CD4-positive, alpha-beta memory T cell (primary cell): ENCODE measurements around the gene DTHD1. TPM values are rescaled to one million over a fixed set of nuclear protein-coding genes. Genes with fewer than 3 reads are reported as not detected.
A peak's percentile ranks its signal among the peaks of the same experiment; 100 is the strongest.

Experiments used
- CTCF ChIA-PET: fragments of 350-600 bp; sonication (Branson Sonifier 250); formaldehyde crosslinking; loops from one replicate; lab custom pipeline; 2021; ENCODE audit warnings: inconsistent platforms; ENCODE audit not compliant: partially characterized antibody; lab: Charles Lee
- POLR2A ChIA-PET: fragments of 350-600 bp; sonication (Branson Sonifier 250); formaldehyde crosslinking; loops from one replicate; lab custom pipeline; 2021; ENCODE audit not compliant: partially characterized antibody; lab: Charles Lee
- DNase-seq, 5 donors: peaks; one replicate each; pipeline versions ENCODE4 v3.0.0 to v3.0.0-alpha.2; 2020 to 2022; ENCODE audit warnings: mixed read lengths in 1 of 5
- H3K27ac ChIP-seq: one replicate; pipeline ENCODE4 v1.7.0; 2013; ENCODE audit warnings: low read depth, low read length
- H3K27me3 ChIP-seq: 2 replicates; pipeline ENCODE4 v1.7.0; 2013; ENCODE audit warnings: mild to moderate bottlenecking, low read length, moderate library complexity; ENCODE audit not compliant: insufficient read depth
- H3K36me3 ChIP-seq: 2 replicates; pipeline ENCODE4 v1.7.0; 2013; ENCODE audit warnings: mild to moderate bottlenecking, low read length, moderate library complexity; ENCODE audit not compliant: insufficient read depth
- H3K4me1 ChIP-seq: 2 replicates; pipeline ENCODE4 v1.7.0; 2013; ENCODE audit warnings: mild to moderate bottlenecking, low read length, moderate library complexity; ENCODE audit not compliant: insufficient read depth
- H3K4me3 ChIP-seq, 2 donors: one replicate each; pipeline ENCODE4 v1.7.0; 2013; ENCODE audit warnings: low read length in 2 of 2, mild to moderate bottlenecking in 1 of 2
- H3K9me3 ChIP-seq, 2 donors: one replicate each; pipeline ENCODE4 v1.7.0; 2013; ENCODE audit warnings: low read length in 2 of 2, control low read depth in 1 of 2; ENCODE audit not compliant: control insufficient read depth in 1 of 2
- H3K27ac Mint-ChIP-seq, 7 donors: one replicate each; pipeline ENCODE4 v1.8.0; 2020 to 2021; ENCODE audit warnings: mixed read lengths in 7 of 7, mild to moderate bottlenecking in 6 of 7, inconsistent platforms in 3 of 7, moderate library complexity in 3 of 7
- H3K27me3 Mint-ChIP-seq, 2 donors: one replicate each; pipeline ENCODE4 v1.8.0; 2020 to 2021; ENCODE audit warnings: mixed read lengths in 2 of 2
- H3K36me3 Mint-ChIP-seq, 2 donors: one replicate each; pipeline ENCODE4 v1.8.0; 2020 to 2021; ENCODE audit warnings: mixed read lengths in 2 of 2, inconsistent platforms in 1 of 2, mild to moderate bottlenecking in 1 of 2
- H3K4me1 Mint-ChIP-seq, 4 donors: one replicate each; pipeline ENCODE4 v1.8.0; 2020 to 2021; ENCODE audit warnings: mixed read lengths in 4 of 4, mild to moderate bottlenecking in 1 of 4
- H3K4me3 Mint-ChIP-seq, 8 donors: one replicate each; pipeline ENCODE4 v1.8.0; 2020 to 2021; ENCODE audit warnings: mixed read lengths in 8 of 8, mild to moderate bottlenecking in 7 of 8, moderate library complexity in 6 of 8, inconsistent platforms in 3 of 8
- H3K9me3 Mint-ChIP-seq, 8 donors: one replicate each; pipeline ENCODE4 v1.8.0; 2020 to 2021; ENCODE audit warnings: mixed read lengths in 8 of 8, mild to moderate bottlenecking in 5 of 8, inconsistent platforms in 3 of 8, moderate library complexity in 1 of 8
- intact Hi-C: fragments of 100-400 bp; cut with micrococcal nuclease; formaldehyde crosslinking; loops from one replicate; pipeline ENCODE4 v1.15.1; 2023
- polyA plus RNA-seq, 2 donors: library from polyadenylated mRNA; unstranded; fragments of 300-500 nt; fragmentation: Illumina TruSeq; gene quantifications; one replicate each; pipeline ENCODE4 v1.2.3, GENCODE V29; 2021
- total RNA-seq, 2 experiments: library from RNA; stranded (reverse); gene quantifications; one replicate each; pipeline ENCODE4 v1.2.3, GENCODE V29; 2021

Gene DTHD1
- total and polyA plus RNA-seq, 4 experiments from 2014 or later, result 0.16 to 1.4 (median 1.2) TPM; not detected in 1

DNA sequence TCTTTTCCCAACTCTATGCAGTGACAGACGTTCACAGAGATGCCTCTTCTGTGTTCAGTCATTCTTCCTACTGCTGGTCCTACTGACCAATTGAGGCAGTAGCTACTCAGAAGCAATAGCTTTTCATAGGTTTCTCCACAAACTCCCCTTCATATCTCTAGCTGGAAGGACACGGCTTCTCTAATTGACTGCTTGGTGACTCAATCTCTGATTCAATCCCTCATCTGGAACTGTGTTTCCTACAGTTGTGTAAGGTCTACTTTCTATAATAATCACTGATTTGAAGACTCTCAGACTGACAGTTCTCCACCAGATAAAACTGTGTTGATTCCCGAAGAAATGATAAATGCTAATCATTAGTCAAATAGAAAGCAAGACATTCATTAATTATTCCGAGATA, 111.5 kb downstream of the DTHD1 start:
- no peak overlapping the region for H3K4me3 Mint-ChIP-seq
- peak overlapping the region in 3 of 7 donors; percentile 14 to 60 (median 21) for H3K27ac Mint-ChIP-seq
- H3K4me1 Mint-ChIP-seq, result peaks cover 13 to 25% (median 16%) of the 10 kb centered on the region in 4 donors
- Histone ChIP-seq H3K4me1 (peaks cover 16% of the 10 kb centered on the region), H3K4me3 (no peak overlapping the region), H3K27me3 (no peaks in the 10 kb centered on the region), H3K27ac (no peak overlapping the region), H3K36me3 (no peaks in the 10 kb centered on the region), H3K9me3 (no peaks in the 10 kb centered on the region)
- DNase-seq, result no peak
- intact Hi-C loops, result no loop called here
- H3K27me3 Mint-ChIP-seq, result no peaks in the 10 kb centered on the region
- POLR2A ChIA-PET, result interaction anchor here (1.0 to 3.8 kb wide), 2 partner anchors 17 to 149 kb away, joined by 3 to 18 read pairs; partner anchors contain the start of gene ARAP2
- H3K9me3 Mint-ChIP-seq, result no peaks in the 10 kb centered on the region
- CTCF ChIA-PET, result interaction anchor here (0.8 to 2.1 kb wide), 2 partner anchors 9 to 44 kb away, joined by 3 to 5 read pairs; no protein-coding TSS in a partner anchor
- H3K36me3 Mint-ChIP-seq, result no peaks in the 10 kb centered on the region

Other genes with a start within 250 kb of the DTHD1 start
- gene ARAP2, start 37.1 kb upstream of the DTHD1 start, total RNA-seq, result 10 to 100 TPM; 89.6 to 97.4 TPM
- 10 to 100 TPM; 19.7 to 29.1 TPM for gene ARAP2, start 37.1 kb upstream of the DTHD1 start, polyA plus RNA-seq